NB4 (cell line): Measurements from ENCODE around the gene SLC30A9.

Source experiments
- CTCF ChIP-seq: IDR thresholded peaks from one replicate; pipeline ENCODE4 v1.5.1; 2012; ENCODE audit warnings: low read depth, low read length
- POLR2A ChIP-seq: IDR thresholded peaks from 2 replicates; pipeline ENCODE4 v1.6.1; 2011; ENCODE audit warnings: mild to moderate bottlenecking; ENCODE audit not compliant: insufficient read length; ENCODE audit errors: extremely low read depth
- TF ChIP-seq, protein P1 (sequence below): IDR thresholded peaks from 2 replicates; pipeline ENCODE4 v1.6.1; 2011; ENCODE audit warnings: low read depth, low read length

GRCh38 chr4:42048394-42048793 lies 58.1 kb downstream of the SLC30A9 start:
- TF ChIP-seq CTCF (no peak), POLR2A (no peak)
- TF ChIP-seq, protein P1, sequence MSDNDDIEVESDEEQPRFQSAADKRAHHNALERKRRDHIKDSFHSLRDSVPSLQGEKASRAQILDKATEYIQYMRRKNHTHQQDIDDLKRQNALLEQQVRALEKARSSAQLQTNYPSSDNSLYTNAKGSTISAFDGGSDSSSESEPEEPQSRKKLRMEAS, result no peak
